UCSD-AML1 (cell line): Measurements from ENCODE around the gene HSPA1B.
"Not testable (repeated sequence)": the region's sequence is repeated elsewhere in the genome, so short reads cannot be mapped to it uniquely, and the experiment has no call there.

Experiments
- DNase-seq: peaks from one replicate; lab custom pipeline; 2025; ENCODE audit not compliant: unreplicated experiment; lab: John Stamatoyannopoulos, UW

HSPA1B gene

GRCh38 chr6:31857774-31858173, 30.2 kb downstream of the HSPA1B start:
- DNase-seq: not testable (repeated sequence)

DNA sequence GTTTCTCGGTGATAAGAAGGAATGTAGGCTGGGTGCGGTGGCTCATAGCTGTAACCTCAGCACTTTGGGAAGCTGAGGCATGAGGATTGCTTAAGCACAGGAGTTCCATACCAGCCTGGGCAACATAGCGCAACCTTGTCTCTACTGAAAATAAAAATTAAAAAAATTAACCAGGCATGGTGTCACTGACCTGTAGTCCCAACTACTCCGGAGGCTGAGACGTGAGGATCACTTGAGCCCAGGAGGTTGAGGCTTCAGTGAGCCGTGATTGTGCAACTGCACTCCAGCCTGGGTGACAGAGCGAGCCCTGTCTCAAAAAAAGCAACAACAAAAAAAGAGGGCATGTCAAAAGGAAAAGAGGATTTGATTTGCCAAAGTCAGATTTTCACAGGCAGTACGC, 31.2 kb downstream of the HSPA1B start:
- no peak for DNase-seq

DNA sequence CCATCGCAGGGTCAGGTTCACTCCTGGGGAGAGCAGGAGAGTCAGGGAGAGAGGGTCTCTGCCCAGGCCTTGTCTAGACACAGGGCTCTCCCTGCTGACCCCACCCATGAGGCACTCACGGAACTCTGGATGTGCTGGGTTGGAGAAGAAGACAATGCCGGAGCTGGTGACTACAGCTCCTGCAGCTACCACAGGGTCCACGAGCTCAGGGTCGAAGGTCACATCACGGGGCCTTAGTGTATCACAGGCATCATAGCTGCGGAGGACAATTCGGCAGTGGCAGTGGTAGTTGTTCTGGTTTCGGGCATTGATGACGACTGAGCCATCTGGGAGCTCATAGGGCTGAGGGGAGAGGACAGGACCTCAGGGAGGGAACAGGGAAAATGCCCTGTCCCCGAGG, 32.4 kb downstream of the HSPA1B start:
- DNase-seq: no peak

GRCh38 chr6:31860349-31860748, 32.8 kb downstream of the HSPA1B start:
- no peak for DNase-seq

GRCh38 chr6:31861150-31861549, 33.6 kb downstream of the HSPA1B start:
- DNase-seq: no peak

- no peak for DNase-seq
Measured at GRCh38 chr6:31861919-31862343, 34.4 kb downstream of the HSPA1B start.

GRCh38 chr6:31862344-31863235, 35.1 kb downstream of the HSPA1B start, which contains the start of gene NEU1:
Gene NEU1, minus strand, starts transcription at chr6:31862821. Its CDS starts 45 bp downstream, at chr6:31862776.
- DNase-seq: peak; percentile 99

GRCh38 chr6:31864123-31864562, 36.6 kb downstream of the HSPA1B start:
- not testable (repeated sequence) for DNase-seq

- DNase-seq: no peak
Measured at GRCh38 chr6:31864818-31865204, 37.3 kb downstream of the HSPA1B start.

DNA sequence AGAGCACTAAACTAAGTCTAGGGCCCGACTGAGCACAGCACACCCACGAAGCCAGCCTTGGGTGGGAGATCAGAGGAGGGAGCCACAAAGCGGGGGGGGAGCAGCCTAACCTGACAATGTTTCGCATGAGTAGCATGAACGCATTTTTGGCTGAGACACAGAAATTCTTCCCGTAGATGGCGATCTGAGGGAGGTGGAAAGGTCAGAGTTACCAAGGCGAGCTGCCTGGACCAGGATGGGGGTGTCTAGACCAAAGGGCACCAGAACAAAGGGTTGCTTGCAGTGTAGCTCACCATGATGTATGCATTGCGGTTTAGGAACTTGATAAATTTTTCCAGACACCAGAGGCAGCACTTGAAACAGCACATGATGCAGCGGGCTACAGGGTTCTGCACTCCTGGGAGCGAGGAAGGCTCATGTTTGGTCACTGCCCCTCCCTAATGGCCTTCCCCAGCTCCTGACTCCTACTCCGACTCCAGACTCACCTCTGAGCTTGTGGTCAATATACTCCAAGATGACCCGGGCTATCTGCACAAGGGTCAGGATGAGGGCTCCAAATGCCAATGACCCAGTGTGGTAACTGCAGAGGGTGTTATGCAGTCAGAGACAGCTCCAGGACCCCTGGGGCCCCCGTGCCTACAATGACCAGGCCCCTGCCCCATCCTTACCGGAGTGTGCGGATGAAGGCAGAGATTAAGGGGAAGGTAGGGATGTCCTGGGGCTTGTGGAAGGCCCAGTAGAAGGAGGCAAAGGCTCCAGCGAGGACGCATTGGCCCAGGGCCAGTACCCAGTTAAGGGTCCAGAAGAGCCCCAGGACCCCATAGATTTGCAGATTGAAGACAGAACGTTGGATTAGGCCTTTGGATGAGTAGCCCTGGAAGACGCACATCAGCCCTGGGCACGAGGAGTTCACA, 37.9 kb downstream of the HSPA1B start:
- DNase-seq: no peak

DNA sequence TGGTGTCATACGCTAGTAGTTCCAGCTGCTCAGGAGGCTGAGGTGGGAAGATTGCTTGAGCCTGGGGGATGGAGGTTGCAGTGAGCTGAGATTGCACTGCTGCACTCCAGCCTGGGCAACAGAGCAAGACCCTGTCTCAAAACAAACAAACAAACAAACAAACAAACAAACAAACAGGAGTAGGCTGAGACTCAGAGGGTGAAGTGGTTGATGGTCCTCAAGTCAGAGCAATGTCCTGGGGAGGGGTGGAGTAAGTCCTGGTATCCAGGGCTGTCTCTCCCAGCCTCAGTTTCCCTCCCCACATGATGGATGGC, 41.1 kb downstream of the HSPA1B start:
- not testable (repeated sequence) for DNase-seq

GRCh38 chr6:31869343-31869742, 41.8 kb downstream of the HSPA1B start:
- no peak for DNase-seq

GRCh38 chr6:31870385-31870921, 42.9 kb downstream of the HSPA1B start:
- no peak for DNase-seq

- DNase-seq: no peak
Measured at GRCh38 chr6:31871046-31871659, 43.6 kb downstream of the HSPA1B start.

DNA sequence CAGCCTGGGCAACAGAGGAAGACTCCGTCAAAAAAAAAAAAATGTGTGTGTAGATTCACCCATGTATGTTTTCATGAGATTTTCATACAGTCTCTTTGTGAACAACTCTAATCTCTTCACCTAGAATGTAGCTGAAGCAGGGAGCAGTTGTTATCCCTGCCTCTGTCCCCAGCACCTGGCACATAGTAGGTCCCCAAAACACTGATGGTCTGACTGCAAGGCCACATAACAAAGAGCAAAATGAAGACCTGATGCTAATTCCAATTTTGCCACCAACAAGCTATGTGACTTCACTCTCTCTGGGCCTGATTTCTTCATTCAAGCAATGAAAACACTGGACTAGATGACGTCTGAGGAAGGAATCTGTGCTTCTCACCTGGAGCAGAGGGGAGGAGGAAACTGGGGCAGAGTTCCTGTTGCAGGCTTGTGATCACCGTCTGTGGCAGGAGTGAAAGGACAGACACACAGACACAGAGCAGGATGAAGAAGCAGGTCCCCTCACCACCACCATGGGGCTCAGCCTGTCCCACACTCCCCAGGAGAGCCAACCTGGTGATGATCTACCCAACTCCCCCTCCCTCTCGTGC, 46.6 kb downstream of the HSPA1B start:
- DNase-seq: no peak

DNA sequence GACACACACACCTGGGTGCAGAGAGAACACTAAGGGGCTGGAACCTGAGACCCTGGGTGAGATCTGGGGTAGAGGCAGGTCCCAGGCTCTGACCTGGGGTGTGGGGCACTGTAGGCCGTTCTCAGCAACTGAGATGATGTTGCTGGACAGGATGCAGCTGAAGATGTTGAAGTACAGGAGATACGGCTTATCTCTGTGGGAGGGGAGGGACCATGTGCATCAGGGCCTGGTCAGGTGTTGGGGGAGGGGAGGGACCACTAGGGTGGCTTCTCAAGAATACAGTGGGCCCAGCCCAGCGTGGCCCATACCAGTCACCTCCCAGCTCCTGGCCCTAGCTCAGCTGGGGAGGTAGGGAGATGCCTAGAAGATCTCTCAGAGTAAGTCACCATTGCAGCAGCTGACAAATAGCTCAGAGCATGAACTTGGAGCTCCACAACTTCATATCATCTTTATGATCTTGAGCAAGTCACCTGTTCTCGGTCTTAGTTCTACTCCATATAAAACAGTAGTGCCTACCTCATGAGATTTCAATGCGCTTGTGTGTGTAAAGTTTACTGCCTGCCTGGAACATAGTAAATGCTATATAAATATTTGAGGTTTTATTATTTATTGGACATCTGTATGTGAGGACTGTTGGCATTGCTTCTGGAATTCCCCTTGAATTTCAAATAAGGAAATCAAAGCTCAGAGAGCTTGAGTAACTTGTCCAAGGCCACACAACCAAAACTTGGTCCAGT, 47.5 kb downstream of the HSPA1B start:
- DNase-seq: no peak

- DNase-seq: no peak
Measured at GRCh38 chr6:31875877-31876276, 48.3 kb downstream of the HSPA1B start.

DNA sequence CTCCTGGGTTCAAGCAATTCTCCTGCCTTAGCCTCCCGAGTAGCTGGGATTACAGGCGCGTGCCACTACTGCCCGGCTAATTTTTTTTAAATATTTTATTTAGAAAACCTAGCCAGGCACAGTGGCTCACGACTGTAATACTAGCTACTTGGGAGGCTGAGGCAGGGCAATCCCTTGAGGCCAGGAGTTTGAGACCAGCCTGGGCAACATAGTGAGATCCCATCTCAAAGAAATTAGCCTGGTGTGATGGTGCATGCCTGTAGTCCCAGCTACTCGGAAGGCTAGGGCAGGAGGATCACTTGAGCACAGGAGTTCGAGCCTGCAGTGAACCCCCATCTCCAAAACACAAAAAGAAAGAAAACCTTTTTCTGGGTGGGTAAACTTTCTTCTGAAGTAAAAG, 48.8 kb downstream of the HSPA1B start:
- DNase-seq: no peak

DNA sequence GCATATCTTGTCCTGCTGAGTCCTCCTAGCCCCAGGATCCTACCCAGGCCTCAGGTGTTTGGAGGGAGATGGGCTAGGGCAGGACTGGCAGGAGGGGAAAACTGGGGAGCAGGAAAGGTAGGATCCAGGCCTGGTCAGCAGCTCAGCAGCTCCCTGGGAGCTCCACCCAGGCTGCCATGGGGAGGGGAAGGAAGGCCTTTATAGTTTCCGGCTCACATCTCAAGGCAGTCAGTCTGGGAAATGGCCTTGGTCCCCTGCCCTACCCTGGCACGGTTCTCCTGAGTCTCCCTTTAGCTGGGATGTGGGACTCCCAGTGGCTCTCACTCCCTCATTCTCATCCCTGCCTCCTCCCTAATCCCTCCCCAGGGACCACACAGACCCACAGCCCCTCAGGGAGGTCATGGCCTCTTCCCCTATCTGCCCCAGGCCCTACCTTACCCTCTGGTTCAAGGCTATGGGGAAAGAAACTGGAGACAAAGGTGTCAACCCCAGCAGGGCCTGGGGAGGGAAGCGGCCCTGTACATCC, 49.6 kb downstream of the HSPA1B start:
- DNase-seq: no peak

- no peak for DNase-seq
Measured at GRCh38 chr6:31877651-31878161, 50.2 kb downstream of the HSPA1B start.
